ENCODE results near the gene DYNC1I1.
A peak's percentile ranks its signal among the peaks of the same experiment; 100 is the strongest.

- no peak for TF ChIP-seq RFX5 (IDR thresholded peaks at IDR 0.05; ENCODE audit: low read length)
- TF ChIP-seq CTCF (IDR thresholded peaks at IDR 0.05), result no peak
- TF ChIP-seq REST (IDR thresholded peaks at IDR 0.05; ENCODE audit: low read depth, low read length), result no peak
- 0 out of 2 replicates have a peak, but pooled peaks have one; percentile 27 for TF ChIP-seq FOXJ3 (CRISPR knock-in tag; IDR thresholded peaks at IDR 0.05)
- no peak for TF ChIP-seq ELF1 (IDR thresholded peaks at IDR 0.05)
- TF ChIP-seq POLR2AphosphoS5 (IDR thresholded peaks at IDR 0.05; ENCODE audit: low read depth, low read length), result no peak
- TF ChIP-seq RAD21 (IDR thresholded peaks at IDR 0.05; ENCODE audit: low read length), result no peak; the same call in 1 of the 2 replicates
- TF ChIP-seq TCF12 (IDR thresholded peaks at IDR 0.05), result no peak
- TF ChIP-seq EZH2phosphoT487 (IDR thresholded peaks at IDR 0.05; ENCODE audit: borderline replicate concordance, low read depth), result no peak
- no peak for TF ChIP-seq CHD2 (IDR thresholded peaks at IDR 0.05; ENCODE audit: low read length, partially characterized antibody)
- no peak for TF ChIP-seq YY1 (IDR thresholded peaks at IDR 0.05; ENCODE audit: low read depth)
Measured at GRCh38 chr7:96061009-96061408, 288.7 kb downstream of the DYNC1I1 start.
